B cell (primary cell): ENCODE measurements around the gene RAP1GAP2. TPM values are rescaled to one million over a fixed set of nuclear protein-coding genes. Genes with fewer than 3 reads are reported as not detected.

ENCODE experiments used
- ATAC-seq: fragments of 200-7000 bp; cut with Tn5 transposase; one replicate; pipeline ENCODE4 v1.10.0; 2021; ENCODE audit warnings: low read depth, mild to moderate bottlenecking, moderate number of reproducible peaks, moderate library complexity
- CTCF ChIA-PET: fragments of 350-600 bp; sonication (Branson Sonifier 250); formaldehyde crosslinking; loops from one replicate; lab custom pipeline; 2021; ENCODE audit warnings: antibody characterized with exemption, inconsistent platforms; lab: Charles Lee
- POLR2A ChIA-PET: fragments of 350-600 bp; sonication (Branson Sonifier 250); formaldehyde crosslinking; loops from one replicate; lab custom pipeline; 2021; ENCODE audit warnings: antibody characterized with exemption; lab: Charles Lee
- DNase-seq: peaks from one replicate; pipeline ENCODE4 v3.0.0; 2013
- H2AFZ ChIP-seq: 2 replicates; pipeline ENCODE4 v1.6.1; 2012; ENCODE audit warnings: mild to moderate bottlenecking, low read depth, low read length; ENCODE audit not compliant: insufficient read depth, poor library complexity, severe bottlenecking
- H3K27ac ChIP-seq, 2 donors: 1 replicate in 1 of 2; 2 replicates in 1 of 2; pipeline ENCODE4 v1.5.1; 2012 to 2013; ENCODE audit warnings: low read length in 2 of 2, mild to moderate bottlenecking in 2 of 2, moderate library complexity in 1 of 2
- H3K27me3 ChIP-seq, 4 experiments: fragments of 200-600 bp in 1 of 4; sonication (generic) in 1 of 4; replicated peaks in 1 of 4; 1 replicate in 2 of 4; 2 replicates in 2 of 4; pipeline versions ENCODE4 v1.6.1 to v1.7.0; 2013 to 2016; ENCODE audit warnings: low read length in 3 of 4, mild to moderate bottlenecking in 2 of 4, mixed read lengths in 1 of 4, moderate library complexity in 1 of 4; ENCODE audit not compliant: insufficient read depth in 4 of 4, control insufficient read depth in 3 of 4; ENCODE audit errors: control extremely low read depth in 1 of 4
- H3K36me3 ChIP-seq, 2 experiments: replicated peaks in 1 of 2; 1 replicate in 1 of 2; 2 replicates in 1 of 2; pipeline versions ENCODE4 v1.6.1 to v1.7.1; 2013; ENCODE audit warnings: low read length in 1 of 2; ENCODE audit not compliant: insufficient read depth in 2 of 2, control insufficient read depth in 1 of 2; ENCODE audit errors: control extremely low read depth in 1 of 2, extremely low read depth in 1 of 2
- H3K4me1 ChIP-seq, 2 donors: fragments of 200-600 bp in 1 of 2; sonication (generic) in 1 of 2; 1 replicate in 1 of 2; 2 replicates in 1 of 2; pipeline versions ENCODE4 v1.5.1 to v1.6.1; 2013 to 2017; ENCODE audit warnings: low read length in 2 of 2; ENCODE audit not compliant: control insufficient read depth in 2 of 2, insufficient read depth in 2 of 2
- H3K4me2 ChIP-seq: replicated peaks from 2 replicates; pipeline ENCODE3; 2012; ENCODE audit warnings: mild to moderate bottlenecking, low read depth, low read length; ENCODE audit not compliant: poor library complexity, severe bottlenecking
- H3K4me3 ChIP-seq, 5 experiments: fragments of 200-600 bp in 1 of 5; sonication (generic) in 1 of 5; 1 replicate in 3 of 5; 2 replicates in 2 of 5; pipeline versions ENCODE4 v1.5.1 to v1.7.0; 2011 to 2016; ENCODE audit warnings: low read length in 4 of 5, mild to moderate bottlenecking in 4 of 5, low read depth in 2 of 5, control low read depth in 1 of 5, moderate library complexity in 1 of 5; ENCODE audit not compliant: insufficient read depth in 1 of 5; ENCODE audit errors: control extremely low read depth in 1 of 5, extremely low read depth in 1 of 5
- H3K79me2 ChIP-seq: fragments of 200-600 bp; sonication (generic); one replicate; pipeline ENCODE4 v1.6.0; 2016; ENCODE audit warnings: low read length; ENCODE audit not compliant: control insufficient read depth, insufficient read depth
- H3K9ac ChIP-seq: fragments of 200-600 bp; sonication (generic); 2 replicates; pipeline ENCODE4 v1.6.1; 2017; ENCODE audit warnings: mild to moderate bottlenecking, low read length, moderate library complexity
- H3K9me3 ChIP-seq, 3 donors: one replicate each; pipeline versions ENCODE4 v1.6.1 to v1.7.1; 2013; ENCODE audit warnings: low read length in 2 of 3; ENCODE audit not compliant: control insufficient read depth in 2 of 3, insufficient read depth in 1 of 3; ENCODE audit errors: control extremely low read depth in 1 of 3
- H4K20me1 ChIP-seq: 2 replicates; pipeline ENCODE4 v1.6.0; 2012; ENCODE audit warnings: mild to moderate bottlenecking, low read length; ENCODE audit not compliant: insufficient read depth, control insufficient read depth, poor library complexity, severe bottlenecking
- H3K27ac Mint-ChIP-seq: one replicate; pipeline ENCODE4 v1.8.0; 2021; ENCODE audit warnings: mixed read lengths
- H3K27me3 Mint-ChIP-seq: one replicate; pipeline ENCODE4 v1.8.0; 2021; ENCODE audit warnings: mixed read lengths
- H3K4me1 Mint-ChIP-seq: one replicate; pipeline ENCODE4 v1.8.0; 2021; ENCODE audit warnings: mixed read lengths
- H3K4me3 Mint-ChIP-seq: one replicate; pipeline ENCODE4 v1.8.0; 2021; ENCODE audit warnings: mixed read lengths
- H3K9me3 Mint-ChIP-seq: one replicate; pipeline ENCODE4 v1.8.0; 2022; ENCODE audit warnings: mixed read lengths; ENCODE audit not compliant: insufficient read depth
- CTCF ChIP-seq: fragments of 200-600 bp; IDR thresholded peaks from one replicate; pipeline ENCODE4 v1.8.0; 2022; ENCODE audit warnings: antibody characterized with exemption, mild to moderate bottlenecking
- EZH2 ChIP-seq: IDR thresholded peaks from 2 replicates; pipeline ENCODE4 v1.6.1; 2012; ENCODE audit warnings: borderline replicate concordance, low read depth, mild to moderate bottlenecking, moderate library complexity, low read length; ENCODE audit not compliant: insufficient read depth, poor library complexity, severe bottlenecking
- WGBS: methylation state at CpG from one replicate; pipeline ENCODE4 v1.1.5; 2013; ENCODE audit warnings: missing lambda C conversion rate; ENCODE audit not compliant: insufficient coverage; 5-methylcytosine and 5-hydroxymethylcytosine counted together
- intact Hi-C: fragments of 100-400 bp; cut with micrococcal nuclease; formaldehyde crosslinking; loops from one replicate; pipeline ENCODE4 v1.10.0; 2022
- polyA plus RNA-seq: library from polyadenylated mRNA; depleted of rRNA; stranded (reverse); fragments of >200 nt; gene quantifications from 2 replicates; pipeline ENCODE4 v1.2.3, GENCODE V29; 2012
- total RNA-seq, 2 donors: library from RNA; stranded (reverse); fragments of 120-200 nt in 1 of 2; gene quantifications; 1 replicate in 1 of 2; 2 replicates in 1 of 2; pipeline versions ENCODE4 v1.2.3 to v1.2.4, GENCODE V29; 2013 to 2022

Gene RAP1GAP2
- total and polyA plus RNA-seq, 2 donors (not counting 1 experiment from before 2014, with no cell fraction given): 14.9 to 16.4 TPM

- Mint-ChIP-seq H3K27ac (peak overlapping the region; percentile 44), H3K4me3 (peak overlapping the region; percentile 82), H3K4me1 (peaks cover 19% of the 10 kb centered on the region), H3K9me3 (no peaks in the 10 kb centered on the region), H3K27me3 (peaks cover 33% of the 10 kb centered on the region)
- peak overlapping the region; percentile 14 to 62 (median 52) for H3K4me3 ChIP-seq
- intact Hi-C loops: loop anchor here (5.0 kb wide), 2 partner anchors 78 to 148 kb away; no protein-coding TSS in a partner anchor
- DNase-seq: peak; percentile 38
- peaks cover 0 to 61% (median 32%) of the 10 kb centered on the region in 4 experiments for H3K27me3 ChIP-seq
- no peak overlapping the region for H3K27ac ChIP-seq
- peak; percentile 78 for TF ChIP-seq EZH2
- no peak for TF ChIP-seq CTCF
- H3K9ac ChIP-seq: peak overlapping the region; percentile 65
- ChIA-PET POLR2A (interaction anchor here (0.7 kb wide), 2 partner anchors 24 to 1013 kb away, joined by 5 to 10 read pairs; no protein-coding TSS in a partner anchor), CTCF (interaction anchor here (1.9 kb wide), 2 partner anchors 12 to 159 kb away, joined by 4 to 16 read pairs; no protein-coding TSS in a partner anchor)
- no peak for ATAC-seq
- H3K36me3 ChIP-seq: no peaks in the 10 kb centered on the region
- peak overlapping the region; percentile 98 for H3K4me2 ChIP-seq
- peaks cover 20 to 31% of the 10 kb centered on the region in 2 donors for H3K4me1 ChIP-seq
- 2% methylated on average over 38 of the region's 46 CpGs for WGBS
- H3K79me2 ChIP-seq: peaks cover 35% of the 10 kb centered on the region
- H3K9me3 ChIP-seq: no peaks in the 10 kb centered on the region
- no peak overlapping the region for H2AFZ ChIP-seq
- peaks cover 73% of the 10 kb centered on the region for H4K20me1 ChIP-seq
Observed at GRCh38 chr17:2854143-2855055, 58.2 kb downstream of the RAP1GAP2 start.
